KMS-11 (cell line): ENCODE results near the gene THSD7A.

Experiments
- H2AFZ ChIP-seq: fragments of 200-600 bp; sonication (generic); 2 replicates; pipeline ENCODE4 v1.6.1; 2016; ENCODE audit warnings: antibody characterized with exemption, mixed run types, low read depth
- H3K27ac ChIP-seq: fragments of 200-600 bp; sonication (generic); 2 replicates; pipeline ENCODE4 v1.6.1; 2016; ENCODE audit warnings: mild to moderate bottlenecking, mixed run types
- H3K27me3 ChIP-seq: fragments of 200-600 bp; sonication (generic); 2 replicates; pipeline ENCODE4 v1.6.1; 2017; ENCODE audit warnings: mild to moderate bottlenecking, low read depth, mixed run types, moderate library complexity; ENCODE audit not compliant: insufficient read depth
- H3K36me3 ChIP-seq: fragments of 200-600 bp; sonication (generic); 2 replicates; pipeline ENCODE4 v1.6.1; 2017; ENCODE audit warnings: mild to moderate bottlenecking, mixed run types; ENCODE audit not compliant: insufficient read depth
- H3K4me1 ChIP-seq: fragments of 200-600 bp; sonication (generic); 2 replicates; pipeline ENCODE4 v1.6.1; 2016; ENCODE audit warnings: mild to moderate bottlenecking, low read depth, mixed run types; ENCODE audit not compliant: poor library complexity, severe bottlenecking
- H3K4me2 ChIP-seq: fragments of 200-600 bp; sonication (generic); 2 replicates; pipeline ENCODE4 v1.7.0; 2016; ENCODE audit warnings: mild to moderate bottlenecking, mixed run types
- H3K4me3 ChIP-seq: fragments of 200-600 bp; sonication (generic); IDR thresholded peaks from 2 replicates; pipeline ENCODE4 v1.6.1; 2017; ENCODE audit warnings: low read depth, low read length, mixed read lengths; ENCODE audit not compliant: insufficient read depth
- H3K79me2 ChIP-seq: fragments of 200-600 bp; sonication (generic); 2 replicates; pipeline ENCODE4 v1.6.1; 2016; ENCODE audit warnings: low read depth, mixed run types; ENCODE audit not compliant: insufficient read depth
- H3K9ac ChIP-seq: fragments of 200-600 bp; sonication (generic); 2 replicates; pipeline ENCODE4 v1.6.1; 2016; ENCODE audit warnings: mild to moderate bottlenecking, mixed run types
- H4K20me1 ChIP-seq: fragments of 200-600 bp; sonication (generic); 2 replicates; pipeline ENCODE4 v1.6.1; 2016; ENCODE audit warnings: mild to moderate bottlenecking, mixed run types; ENCODE audit not compliant: insufficient read depth
- TF ChIP-seq, protein P1 (sequence below): fragments of 200-600 bp; sonication (generic); conservative IDR thresholded peaks from 2 replicates; pipeline ENCODE4 v1.6.1; 2017; ENCODE audit warnings: low read depth, mild to moderate bottlenecking, antibody characterized with exemption, low read length, moderate library complexity, mixed read lengths

THSD7A gene

DNA sequence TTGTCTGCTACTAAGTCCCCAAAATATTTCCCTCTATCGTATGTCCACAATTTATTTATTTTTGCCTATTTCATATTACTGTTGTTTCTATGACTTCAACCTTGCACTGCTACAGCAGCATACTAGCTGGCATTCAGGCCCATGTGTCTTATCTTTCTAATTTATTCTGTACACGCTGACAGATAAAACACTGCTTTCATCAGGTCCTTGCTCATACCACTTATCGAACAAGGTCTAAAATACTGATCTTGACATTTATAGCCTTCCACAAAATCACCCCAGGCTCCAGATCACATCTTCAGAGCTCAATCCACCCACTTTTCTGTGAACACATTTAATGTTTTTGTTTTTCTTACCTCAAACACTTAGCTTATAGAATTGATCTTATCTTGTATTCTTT is 374.6 kb downstream of the THSD7A start:
- TF ChIP-seq, protein P1, sequence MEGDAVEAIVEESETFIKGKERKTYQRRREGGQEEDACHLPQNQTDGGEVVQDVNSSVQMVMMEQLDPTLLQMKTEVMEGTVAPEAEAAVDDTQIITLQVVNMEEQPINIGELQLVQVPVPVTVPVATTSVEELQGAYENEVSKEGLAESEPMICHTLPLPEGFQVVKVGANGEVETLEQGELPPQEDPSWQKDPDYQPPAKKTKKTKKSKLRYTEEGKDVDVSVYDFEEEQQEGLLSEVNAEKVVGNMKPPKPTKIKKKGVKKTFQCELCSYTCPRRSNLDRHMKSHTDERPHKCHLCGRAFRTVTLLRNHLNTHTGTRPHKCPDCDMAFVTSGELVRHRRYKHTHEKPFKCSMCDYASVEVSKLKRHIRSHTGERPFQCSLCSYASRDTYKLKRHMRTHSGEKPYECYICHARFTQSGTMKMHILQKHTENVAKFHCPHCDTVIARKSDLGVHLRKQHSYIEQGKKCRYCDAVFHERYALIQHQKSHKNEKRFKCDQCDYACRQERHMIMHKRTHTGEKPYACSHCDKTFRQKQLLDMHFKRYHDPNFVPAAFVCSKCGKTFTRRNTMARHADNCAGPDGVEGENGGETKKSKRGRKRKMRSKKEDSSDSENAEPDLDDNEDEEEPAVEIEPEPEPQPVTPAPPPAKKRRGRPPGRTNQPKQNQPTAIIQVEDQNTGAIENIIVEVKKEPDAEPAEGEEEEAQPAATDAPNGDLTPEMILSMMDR, result no peak
- Histone ChIP-seq H3K79me2 (no peaks in the 10 kb centered on the region), H3K27ac (no peak overlapping the region), H4K20me1 (no peaks in the 10 kb centered on the region), H3K4me3 (no peak overlapping the region), H3K4me2 (no peak overlapping the region), H3K27me3 (no peaks in the 10 kb centered on the region), H2AFZ (no peak overlapping the region), H3K36me3 (no peaks in the 10 kb centered on the region), H3K4me1 (no peaks in the 10 kb centered on the region), H3K9ac (no peak overlapping the region)

DNA sequence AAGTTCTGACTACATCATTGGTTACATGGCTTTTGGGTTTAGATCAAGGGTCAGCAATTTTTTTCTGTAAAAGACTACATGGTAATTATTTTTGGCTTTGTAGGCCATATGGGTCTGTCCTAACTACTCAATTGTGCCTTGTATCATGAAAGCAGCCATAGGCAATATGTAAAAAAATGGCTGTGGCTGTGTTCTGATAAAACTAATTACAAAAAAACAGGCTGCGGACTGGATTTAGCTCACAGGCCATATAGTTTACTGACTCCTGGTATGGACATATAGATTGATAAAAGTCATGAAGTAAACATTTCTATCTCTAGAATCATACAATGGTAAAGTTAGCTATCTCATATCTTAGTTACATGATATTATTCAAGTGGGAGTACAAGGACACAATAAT is 375.4 kb downstream of the THSD7A start:
- no peaks in the 10 kb centered on the region for H3K79me2 ChIP-seq
- no peak overlapping the region for H3K9ac ChIP-seq
- TF ChIP-seq, protein P1, result no peak

DNA sequence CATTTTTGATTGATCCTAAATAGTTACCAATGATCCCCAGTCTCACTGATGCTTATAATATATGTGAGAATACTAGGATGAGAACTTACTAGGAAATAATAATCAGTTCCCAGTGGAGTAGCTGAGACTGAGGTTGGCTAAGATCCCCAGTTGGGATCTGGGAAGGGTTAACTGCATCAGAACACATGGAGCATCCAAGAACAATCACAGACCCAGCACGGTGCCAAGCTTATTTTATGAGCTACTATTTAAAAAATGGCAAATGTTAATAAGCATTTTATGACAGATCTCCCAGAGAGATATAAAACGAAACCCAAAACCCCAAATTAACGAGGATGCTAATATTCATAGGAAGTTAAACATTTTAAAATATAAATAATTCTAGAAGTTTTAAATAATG is 379.5 kb downstream of the THSD7A start:
- no peaks in the 10 kb centered on the region for H3K4me1 ChIP-seq
- H2AFZ ChIP-seq, result no peak overlapping the region
- no peak overlapping the region for H3K4me2 ChIP-seq
- no peaks in the 10 kb centered on the region for H3K36me3 ChIP-seq
- H3K9ac ChIP-seq, result no peak overlapping the region
- no peaks in the 10 kb centered on the region for H3K79me2 ChIP-seq
- H4K20me1 ChIP-seq, result no peaks in the 10 kb centered on the region; the same call in 1 of the 2 replicates
- TF ChIP-seq, protein P1, result no peak
- H3K4me3 ChIP-seq, result no peak overlapping the region
- no peaks in the 10 kb centered on the region for H3K27me3 ChIP-seq
- H3K27ac ChIP-seq, result no peak overlapping the region

More for the DNA sequence above, 375.4 kb downstream of the THSD7A start:
- H3K4me2 ChIP-seq, result no peak overlapping the region
- no peak overlapping the region for H3K27ac ChIP-seq
- no peak overlapping the region for H3K4me3 ChIP-seq
- H4K20me1 ChIP-seq, result no peaks in the 10 kb centered on the region
- no peaks in the 10 kb centered on the region for H3K27me3 ChIP-seq
- no peak overlapping the region for H2AFZ ChIP-seq
- H3K4me1 ChIP-seq, result no peaks in the 10 kb centered on the region
- H3K36me3 ChIP-seq, result no peaks in the 10 kb centered on the region

DNA sequence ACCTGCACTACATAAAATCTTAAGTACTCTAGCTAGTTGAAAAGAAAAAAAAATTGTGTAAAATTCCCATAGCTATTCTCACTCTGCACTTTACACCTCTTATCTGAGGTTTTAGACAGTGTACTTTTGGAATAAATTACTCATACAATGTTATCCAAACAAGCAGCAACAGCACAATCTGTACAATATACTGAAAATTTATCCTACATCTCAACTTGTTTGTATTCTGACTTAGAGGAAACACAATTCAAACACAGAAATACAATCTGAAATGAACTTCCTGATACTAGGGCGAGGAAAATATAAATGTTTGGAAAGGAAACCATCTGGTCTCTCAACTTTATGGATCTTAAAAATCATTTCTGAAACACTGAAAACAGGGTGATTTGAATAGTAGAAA is 381.7 kb downstream of the THSD7A start:
- Histone ChIP-seq H3K4me2 (no peak overlapping the region), H3K4me1 (no peaks in the 10 kb centered on the region), H2AFZ (no peak overlapping the region), H3K4me3 (no peak overlapping the region), H3K36me3 (no peaks in the 10 kb centered on the region), H3K9ac (no peak overlapping the region), H3K79me2 (no peaks in the 10 kb centered on the region), H3K27me3 (no peaks in the 10 kb centered on the region), H3K27ac (no peak overlapping the region), H4K20me1 (no peaks in the 10 kb centered on the region; the same call in 1 of the 2 replicates)
- TF ChIP-seq, protein P1, result no peak
